HEK293 (cell line): ENCODE measurements around the gene NRP1.

Source experiments
- CTCF ChIA-PET: fragments of 350-600 bp; formaldehyde crosslinking; extraction: SDS; loops from one replicate; lab custom pipeline; 2021; ENCODE audit warnings: antibody characterized with exemption; lab: Yijun Ruan, JAX
- POLR2A ChIA-PET: fragments of 300-600 bp; formaldehyde crosslinking; extraction: SDS; loops from one replicate; lab custom pipeline; 2020; ENCODE audit warnings: antibody characterized with exemption, inconsistent platforms; lab: Yijun Ruan, JAX
- H3K27ac ChIP-seq: fragments of 200-500 bp; sonication (Bioruptor generic); 2 replicates; pipeline ENCODE4 v1.5.1; 2014; ENCODE audit warnings: low read depth, low read length, control low read depth, inconsistent platforms; ENCODE audit errors: extremely low read depth
- H3K36me3 ChIP-seq, 2 experiments: fragments of 200-500 bp in 1 of 2; sonication (Bioruptor generic) in 1 of 2; 1 replicate in 1 of 2; 2 replicates in 1 of 2; pipeline ENCODE4 v1.5.1; 2014 to 2017; ENCODE audit warnings: inconsistent platforms in 2 of 2, low read length in 2 of 2; ENCODE audit not compliant: control insufficient read depth in 2 of 2, insufficient read depth in 1 of 2
- H3K4me1 ChIP-seq: fragments of 200-500 bp; sonication (Bioruptor generic); 2 replicates; pipeline ENCODE4 v1.5.1; 2014; ENCODE audit warnings: mild to moderate bottlenecking, low read length, inconsistent platforms; ENCODE audit not compliant: control insufficient read depth, insufficient read depth
- H3K4me3 ChIP-seq: 2 replicates; pipeline ENCODE4 v1.5.1; 2011; ENCODE audit warnings: low read depth, mild to moderate bottlenecking, control low read depth, low read length, moderate library complexity
- H3K9me3 ChIP-seq: fragments of 200-500 bp; sonication (Bioruptor generic); 2 replicates; pipeline ENCODE4 v1.5.1; 2014; ENCODE audit warnings: low read depth, low read length, inconsistent platforms; ENCODE audit not compliant: control insufficient read depth, insufficient read depth
- FEZF1 ChIP-seq: fragments of 450-650 bp; formaldehyde crosslinking; IDR thresholded peaks from 2 replicates; pipeline ENCODE4 v1.5.1; 2016; ENCODE audit warnings: missing biosample characterization, missing genetic modification characterization
- GLI4 ChIP-seq: fragments of 450-650 bp; formaldehyde crosslinking; IDR thresholded peaks from 2 replicates; pipeline ENCODE4 v1.5.1; 2016; ENCODE audit warnings: missing biosample characterization, missing genetic modification characterization
- GLIS2 ChIP-seq: fragments of 450-650 bp; formaldehyde crosslinking; IDR thresholded peaks from 2 replicates; pipeline ENCODE4 v1.5.1; 2016; ENCODE audit warnings: missing biosample characterization, missing genetic modification characterization
- KLF7 ChIP-seq: fragments of 450-650 bp; formaldehyde crosslinking; IDR thresholded peaks from 2 replicates; pipeline ENCODE4 v1.5.1; 2016; ENCODE audit warnings: missing biosample characterization, missing genetic modification characterization, borderline replicate concordance
- PRDM10 ChIP-seq: fragments of 450-650 bp; formaldehyde crosslinking; IDR thresholded peaks from 2 replicates; pipeline ENCODE4 v1.5.1; 2016; ENCODE audit warnings: missing biosample characterization, missing genetic modification characterization
- SCRT1 ChIP-seq: fragments of 450-650 bp; formaldehyde crosslinking; IDR thresholded peaks from 2 replicates; pipeline ENCODE4 v1.5.1; 2016; ENCODE audit warnings: missing biosample characterization, missing genetic modification characterization, borderline replicate concordance
- YY1 ChIP-seq: fragments of 450-650 bp; formaldehyde crosslinking; IDR thresholded peaks from 2 replicates; pipeline ENCODE4 v1.5.1; 2018; ENCODE audit warnings: missing biosample characterization, missing genetic modification characterization
- ZBTB26 ChIP-seq: fragments of 450-650 bp; formaldehyde crosslinking; optimal IDR thresholded peaks from 2 replicates; pipeline ENCODE3; 2016; ENCODE audit warnings: missing biosample characterization, mild to moderate bottlenecking, missing genetic modification characterization
- ZFP37 ChIP-seq: fragments of 450-650 bp; formaldehyde crosslinking; IDR thresholded peaks from 2 replicates; pipeline ENCODE4 v1.5.1; 2016; ENCODE audit warnings: missing biosample characterization, missing genetic modification characterization
- ZNF133 ChIP-seq: fragments of 450-650 bp; formaldehyde crosslinking; IDR thresholded peaks from 2 replicates; pipeline ENCODE4 v1.5.1; 2016; ENCODE audit warnings: missing biosample characterization, missing genetic modification characterization
- ZNF16 ChIP-seq: fragments of 450-650 bp; formaldehyde crosslinking; IDR thresholded peaks from 2 replicates; pipeline ENCODE4 v1.5.1; 2016; ENCODE audit warnings: low read depth, missing biosample characterization, missing genetic modification characterization
- ZNF518A ChIP-seq: fragments of 450-650 bp; formaldehyde crosslinking; conservative IDR thresholded peaks from 2 replicates; pipeline ENCODE4 v1.5.1; 2016; ENCODE audit warnings: low read depth, missing biosample characterization, missing genetic modification characterization
- ZNF629 ChIP-seq: fragments of 450-650 bp; formaldehyde crosslinking; IDR thresholded peaks from 2 replicates; pipeline ENCODE4 v1.5.1; 2017; ENCODE audit warnings: missing biosample characterization, missing genetic modification characterization
- ZNF660 ChIP-seq: fragments of 450-650 bp; IDR thresholded peaks from 2 replicates; pipeline ENCODE4 v1.5.1; 2018; ENCODE audit warnings: missing biosample characterization, mild to moderate bottlenecking, missing genetic modification characterization
- ZNF76 ChIP-seq: fragments of 450-650 bp; formaldehyde crosslinking; IDR thresholded peaks from 2 replicates; pipeline ENCODE4; 2016; ENCODE audit warnings: low read depth, missing biosample characterization, missing genetic modification characterization, borderline replicate concordance
- ZSCAN4 ChIP-seq: fragments of 450-650 bp; formaldehyde crosslinking; IDR thresholded peaks from 2 replicates; pipeline ENCODE4 v1.5.1; 2017; ENCODE audit warnings: missing biosample characterization, missing genetic modification characterization

NRP1 gene

GRCh38 chr10:33234831-33235237 is 99.6 kb downstream of the NRP1 start:
- POLR2A ChIA-PET, result no interaction called here
- Histone ChIP-seq H3K4me3 (no peak overlapping the region), H3K36me3 (peaks cover 0 to 8% of the 10 kb centered on the region in 2 experiments; a peak in 2 of 3 replicates), H3K9me3 (no peaks in the 10 kb centered on the region), H3K27ac (no peak overlapping the region), H3K4me1 (no peaks in the 10 kb centered on the region; the same call in none of the 2 replicates)
- CTCF ChIA-PET, result no interaction called here
- no peak for TF ChIP-seq PRDM10
- TF ChIP-seq FEZF1, result peak; percentile 40; the same call in 1 of the 2 replicates

- H3K9me3 ChIP-seq, result no peaks in the 10 kb centered on the region
- POLR2A ChIA-PET, result no interaction called here
- H3K27ac ChIP-seq, result no peak overlapping the region
- no peaks in the 10 kb centered on the region; the same call in 1 of the 2 replicates for H3K4me1 ChIP-seq
- CTCF ChIA-PET, result interaction anchor here (0.6 kb wide), 1 partner anchor 40 kb away, joined by 4 read pairs; no protein-coding TSS in a partner anchor
- H3K36me3 ChIP-seq, result peaks cover 0 to 8% of the 10 kb centered on the region in 2 experiments; a peak in 2 of 3 replicates
- H3K4me3 ChIP-seq, result no peak overlapping the region
- no peak for TF ChIP-seq ZNF16 (tag by site-specific recombination)
- TF ChIP-seq ZNF133 (tag by site-specific recombination), result no peak
- no peak for TF ChIP-seq KLF7 (tag by site-specific recombination)
- TF ChIP-seq SCRT1 (tag by site-specific recombination), result no peak
- no peak for TF ChIP-seq ZFP37 (tag by site-specific recombination)
- no peak for TF ChIP-seq ZNF76 (tag by site-specific recombination)
- no peak for TF ChIP-seq ZNF629 (tag by site-specific recombination)
- TF ChIP-seq ZNF660 (tag by site-specific recombination), result no peak
- TF ChIP-seq ZBTB26 (tag by site-specific recombination), result no peak
- no peak for TF ChIP-seq YY1 (tag by site-specific recombination)
- TF ChIP-seq GLIS2 (tag by site-specific recombination), result no peak
- no peak for TF ChIP-seq GLI4 (tag by site-specific recombination)
- TF ChIP-seq ZNF518A (tag by site-specific recombination), result no peak
- TF ChIP-seq ZSCAN4 (tag by site-specific recombination), result no peak
Measured at GRCh38 chr10:33233635-33234034, 100.8 kb downstream of the NRP1 start.
